Measurements from ENCODE around the gene PLAAT4. TPM values are rescaled to one million over a fixed set of nuclear protein-coding genes. Genes with fewer than 3 reads are reported as not detected.

Gene PLAAT4
- total and polyA plus RNA-seq, 2 experiments from 2014 or later = 7.9 to 13.7 TPM

DNA sequence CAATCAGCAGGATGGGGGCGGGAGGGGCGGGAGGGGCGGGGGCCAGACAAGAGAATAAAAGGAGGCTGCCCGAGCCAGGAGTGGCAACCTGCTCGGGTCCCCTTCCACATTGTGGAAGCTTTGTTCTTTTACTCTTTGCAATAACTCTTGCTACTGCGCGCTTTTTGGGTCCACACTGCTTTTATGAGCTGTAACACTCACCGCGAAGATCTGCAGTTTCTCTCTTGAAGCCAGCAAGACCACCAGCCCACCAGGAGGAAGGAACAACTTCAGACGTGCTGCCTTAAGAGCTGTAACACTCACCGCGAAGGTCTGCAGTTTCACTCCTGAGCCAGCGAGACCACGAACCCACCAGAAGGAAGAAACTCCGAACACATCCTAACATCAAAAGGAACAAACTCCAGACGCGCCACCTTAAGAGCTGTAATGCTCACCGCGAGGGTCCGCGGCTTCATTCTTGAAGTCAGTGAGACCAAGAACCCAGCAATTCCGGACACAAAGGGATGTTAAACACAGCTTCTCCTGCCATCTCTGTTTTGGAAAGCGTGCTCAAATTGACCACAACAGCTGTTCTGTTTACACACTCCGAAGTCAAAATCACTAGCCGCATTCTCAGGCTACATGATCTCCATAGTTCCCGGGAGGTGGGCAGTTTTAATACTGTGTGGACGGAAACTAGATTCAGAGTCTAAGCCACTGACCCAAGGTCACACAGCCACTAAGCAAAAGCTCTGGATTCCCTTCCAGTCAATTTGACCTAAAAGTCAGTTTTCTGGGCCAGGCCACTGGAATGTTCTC lies 14.7 kb downstream of the PLAAT4 start:
- Histone ChIP-seq H4K20me1 (ENCODE audit: insufficient read depth, poor library complexity, severe bottlenecking) (no peaks in the 10 kb centered on the region), H3K27ac (no peak overlapping the region), H3K4me3 (no peak overlapping the region), H3K9me3 (ENCODE audit: low read depth) (no peaks in the 10 kb centered on the region), H3K4me2 (no peak overlapping the region), H2AFZ (no peak overlapping the region), H3K4me1 (ENCODE audit: insufficient read depth) (no peaks in the 10 kb centered on the region), H3K36me3 (replicated peaks; ENCODE audit: insufficient read depth, low read depth) (no peaks in the 10 kb centered on the region), H3K27me3 (no peaks in the 10 kb centered on the region), H3K79me2 (no peaks in the 10 kb centered on the region), H3K9me2 (replicated peaks; ENCODE audit: insufficient read depth) (no peaks in the 10 kb centered on the region)
- TF ChIP-seq EZH2 (IDR thresholded peaks at IDR 0.05; ENCODE audit: borderline replicate concordance) (no peak), EZH2phosphoT487 (IDR thresholded peaks at IDR 0.05; ENCODE audit: low read depth, severe bottlenecking, unreplicated experiment) (no peak)
- TF ChIP-seq, protein P1, sequence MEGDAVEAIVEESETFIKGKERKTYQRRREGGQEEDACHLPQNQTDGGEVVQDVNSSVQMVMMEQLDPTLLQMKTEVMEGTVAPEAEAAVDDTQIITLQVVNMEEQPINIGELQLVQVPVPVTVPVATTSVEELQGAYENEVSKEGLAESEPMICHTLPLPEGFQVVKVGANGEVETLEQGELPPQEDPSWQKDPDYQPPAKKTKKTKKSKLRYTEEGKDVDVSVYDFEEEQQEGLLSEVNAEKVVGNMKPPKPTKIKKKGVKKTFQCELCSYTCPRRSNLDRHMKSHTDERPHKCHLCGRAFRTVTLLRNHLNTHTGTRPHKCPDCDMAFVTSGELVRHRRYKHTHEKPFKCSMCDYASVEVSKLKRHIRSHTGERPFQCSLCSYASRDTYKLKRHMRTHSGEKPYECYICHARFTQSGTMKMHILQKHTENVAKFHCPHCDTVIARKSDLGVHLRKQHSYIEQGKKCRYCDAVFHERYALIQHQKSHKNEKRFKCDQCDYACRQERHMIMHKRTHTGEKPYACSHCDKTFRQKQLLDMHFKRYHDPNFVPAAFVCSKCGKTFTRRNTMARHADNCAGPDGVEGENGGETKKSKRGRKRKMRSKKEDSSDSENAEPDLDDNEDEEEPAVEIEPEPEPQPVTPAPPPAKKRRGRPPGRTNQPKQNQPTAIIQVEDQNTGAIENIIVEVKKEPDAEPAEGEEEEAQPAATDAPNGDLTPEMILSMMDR (IDR thresholded peaks at IDR 0.05; ENCODE audit: poor library complexity) = no peak
- DNase-seq (ENCODE audit: low spot score) = no peak
- 86% methylated on average over 26 of the region's 27 CpGs for WGBS (ENCODE audit: low lambda C conversion rate, missing lambda C conversion rate)

DNA sequence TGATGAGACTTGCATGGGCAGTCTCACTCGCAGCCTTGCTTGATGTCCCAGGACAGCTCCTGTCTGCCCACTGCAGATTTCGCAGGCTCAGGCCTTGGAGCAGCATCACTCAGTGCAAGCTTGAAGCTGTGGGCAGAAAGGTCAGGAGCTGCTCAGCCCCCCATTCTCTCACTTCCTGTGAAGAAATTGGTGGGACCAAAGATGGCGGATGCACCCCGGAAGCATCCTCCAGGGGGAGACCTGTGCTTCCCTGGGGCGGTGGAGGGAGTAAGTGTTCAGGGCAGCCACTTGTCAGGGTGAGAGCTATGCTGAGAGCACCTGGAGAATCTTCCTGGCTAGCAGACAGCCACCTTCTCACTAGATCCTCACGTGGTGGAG lies 15.3 kb downstream of the PLAAT4 start:
- no peaks in the 10 kb centered on the region for H3K36me3 ChIP-seq (replicated peaks; ENCODE audit: insufficient read depth, low read depth)
- H3K4me3 ChIP-seq = no peak overlapping the region
- H3K4me1 ChIP-seq (ENCODE audit: insufficient read depth) = no peaks in the 10 kb centered on the region
- no peaks in the 10 kb centered on the region for H3K9me3 ChIP-seq (ENCODE audit: low read depth)
- no peak overlapping the region for H2AFZ ChIP-seq
- no peaks in the 10 kb centered on the region for H3K9me2 ChIP-seq (replicated peaks; ENCODE audit: insufficient read depth)
- no peak for DNase-seq (ENCODE audit: low spot score)
- H3K79me2 ChIP-seq = no peaks in the 10 kb centered on the region
- no peak for TF ChIP-seq EZH2 (IDR thresholded peaks at IDR 0.05; ENCODE audit: borderline replicate concordance)
- TF ChIP-seq EZH2phosphoT487 (IDR thresholded peaks at IDR 0.05; ENCODE audit: low read depth, severe bottlenecking, unreplicated experiment) = no peak
- TF ChIP-seq, protein P1 (IDR thresholded peaks at IDR 0.05; ENCODE audit: poor library complexity) = no peak
- H3K4me2 ChIP-seq = no peak overlapping the region
- no peaks in the 10 kb centered on the region for H3K27me3 ChIP-seq
- H3K27ac ChIP-seq = no peak overlapping the region
- H4K20me1 ChIP-seq (ENCODE audit: insufficient read depth, poor library complexity, severe bottlenecking) = no peaks in the 10 kb centered on the region
- WGBS (ENCODE audit: low lambda C conversion rate, missing lambda C conversion rate) = 91% methylated on average over 6 of the region's 6 CpGs

DNA sequence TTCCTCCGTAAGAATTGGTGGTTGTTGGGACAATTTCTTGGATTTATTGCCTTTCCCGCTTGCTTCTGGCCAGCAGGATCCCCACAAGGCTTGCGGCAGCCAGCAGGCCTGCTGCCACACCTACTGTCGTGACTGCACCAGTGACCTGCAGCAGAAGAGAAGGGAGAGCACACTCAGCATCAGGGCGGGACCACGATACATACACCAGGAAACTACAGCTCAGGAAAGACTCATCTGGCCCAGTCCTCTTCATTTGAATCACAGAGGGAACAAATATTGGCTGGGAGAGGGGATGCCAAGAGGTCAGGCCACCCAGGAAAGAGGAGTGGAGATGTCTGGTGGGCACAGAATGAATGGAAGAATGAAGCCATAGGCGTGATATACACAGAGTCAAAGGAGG lies 16.3 kb downstream of the PLAAT4 start:
- no peak overlapping the region for H3K27ac ChIP-seq

More for the DNA sequence above, 16.3 kb downstream of the PLAAT4 start:
- Histone ChIP-seq H3K4me2 (no peak overlapping the region), H2AFZ (no peak overlapping the region), H3K9me2 (replicated peaks; ENCODE audit: insufficient read depth) (no peaks in the 10 kb centered on the region), H3K4me1 (ENCODE audit: insufficient read depth) (no peaks in the 10 kb centered on the region), H3K36me3 (replicated peaks; ENCODE audit: insufficient read depth, low read depth) (no peaks in the 10 kb centered on the region), H3K79me2 (no peaks in the 10 kb centered on the region), H3K4me3 (no peak overlapping the region), H4K20me1 (ENCODE audit: insufficient read depth, poor library complexity, severe bottlenecking) (no peaks in the 10 kb centered on the region), H3K27me3 (no peaks in the 10 kb centered on the region), H3K9me3 (ENCODE audit: low read depth) (no peaks in the 10 kb centered on the region)
- no peak for TF ChIP-seq EZH2 (IDR thresholded peaks at IDR 0.05; ENCODE audit: borderline replicate concordance)
- TF ChIP-seq, protein P1 (IDR thresholded peaks at IDR 0.05; ENCODE audit: poor library complexity) = no peak
- TF ChIP-seq EZH2phosphoT487 (IDR thresholded peaks at IDR 0.05; ENCODE audit: low read depth, severe bottlenecking, unreplicated experiment) = no peak
- 83% methylated on average over 7 of the region's 7 CpGs for WGBS (ENCODE audit: low lambda C conversion rate, missing lambda C conversion rate)
- no peak for DNase-seq (ENCODE audit: low spot score)

Measured in hepatocyte (in vitro differentiated cells).